Stimulated activated CD8-positive, alpha-beta memory T cell treated with anti-CD3 and anti-CD28 coated beads, Interleukin-7, amount 100 ng/mL, for 1 hour (primary cell): Measurements from ENCODE around the gene DKKL1.
"Not testable (repeated sequence)": the region's sequence is repeated elsewhere in the genome, so short reads cannot be mapped to it uniquely, and the experiment has no call there.

Experiments used
- DNase-seq, 2 donors: peaks; one replicate each; pipeline ENCODE4 v3.0.0-alpha.2; 2020; ENCODE audit warnings: low read depth in 2 of 2

The DKKL1 gene

DNA sequence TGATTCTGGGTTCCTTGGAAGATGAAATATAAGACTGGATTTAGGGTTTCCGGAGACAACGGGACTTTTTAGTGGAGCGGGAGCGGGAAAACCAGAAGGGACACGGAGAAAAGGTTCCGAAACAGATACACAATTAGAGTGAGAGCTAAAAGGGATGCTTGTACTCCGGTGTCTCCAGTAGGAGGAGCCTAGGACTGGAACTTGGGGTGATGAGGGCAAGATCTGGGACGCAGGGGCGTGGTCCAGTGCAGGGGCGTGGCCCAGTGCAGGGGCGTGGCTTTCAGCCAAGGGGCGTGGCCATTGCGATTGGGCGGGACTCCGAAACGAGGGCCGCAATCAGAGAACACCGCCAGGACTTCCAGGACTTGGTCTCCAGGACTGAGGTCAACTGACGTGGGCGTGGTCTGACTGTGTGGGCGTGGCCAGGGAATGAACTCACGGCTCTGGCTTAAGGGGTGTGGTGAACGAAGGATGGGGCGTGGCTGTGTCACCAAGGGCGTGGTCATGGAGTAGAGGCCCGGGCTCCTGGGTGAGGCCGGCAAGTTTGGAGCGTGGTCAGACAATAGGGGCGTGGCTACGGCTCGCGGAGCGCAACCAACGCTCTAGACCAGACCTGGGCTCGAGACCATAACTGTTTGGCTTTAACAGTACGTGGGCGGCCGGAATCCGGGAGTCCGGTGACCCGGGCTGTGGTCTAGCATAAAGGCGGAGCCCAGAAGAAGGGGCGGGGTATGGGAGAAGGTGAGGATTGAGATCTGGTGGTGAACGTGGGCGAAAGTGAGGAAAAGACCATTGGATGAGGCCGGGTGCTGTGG is at the start of gene DKKL1:
Gene DKKL1, plus strand, starts transcription at position 610 of the 815 bp plus-strand sequence. Its CDS starts 122 bp downstream, at position 732.
- peak; percentile 20 to 37 for DNase-seq

DNA sequence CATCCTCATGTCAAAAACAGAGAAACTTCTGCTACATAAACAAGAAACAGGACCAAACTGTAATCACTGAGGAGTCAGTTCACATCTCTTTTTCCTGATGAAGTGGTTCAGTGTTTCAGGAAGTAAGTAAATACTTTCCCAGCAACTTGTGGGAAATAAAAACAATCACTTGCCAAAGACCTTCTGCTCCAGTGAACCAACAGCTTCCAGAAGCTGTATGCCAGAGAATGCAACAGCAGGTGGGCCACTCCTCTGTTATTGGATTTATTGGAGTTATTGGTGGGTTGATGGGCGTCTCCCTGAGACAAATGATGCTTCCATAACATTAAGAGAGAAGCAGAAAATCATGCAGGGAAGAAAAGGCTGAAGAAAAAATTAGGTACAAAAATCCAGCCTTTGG is 48.6 kb upstream of the DKKL1 start:
- DNase-seq = no peak

DNA sequence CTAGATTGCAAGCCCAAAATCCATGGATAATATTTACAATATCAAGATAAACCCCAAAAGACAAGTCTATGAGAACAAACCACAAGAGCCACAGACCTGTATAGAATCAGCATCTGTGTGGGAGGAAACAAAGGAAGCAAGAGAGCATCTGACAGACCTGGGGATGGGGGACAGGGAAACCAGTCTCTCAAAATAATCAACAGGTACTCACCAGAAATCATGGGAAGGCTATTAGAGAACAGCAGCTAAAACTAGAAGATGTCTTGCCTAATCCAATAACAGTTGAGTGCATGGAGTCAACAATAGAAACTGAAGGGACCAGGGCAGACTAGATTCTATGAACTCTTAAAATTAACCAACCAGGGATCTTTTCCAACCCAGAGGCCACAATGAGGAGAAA is 47.4 kb upstream of the DKKL1 start:
- no peak for DNase-seq

DNA sequence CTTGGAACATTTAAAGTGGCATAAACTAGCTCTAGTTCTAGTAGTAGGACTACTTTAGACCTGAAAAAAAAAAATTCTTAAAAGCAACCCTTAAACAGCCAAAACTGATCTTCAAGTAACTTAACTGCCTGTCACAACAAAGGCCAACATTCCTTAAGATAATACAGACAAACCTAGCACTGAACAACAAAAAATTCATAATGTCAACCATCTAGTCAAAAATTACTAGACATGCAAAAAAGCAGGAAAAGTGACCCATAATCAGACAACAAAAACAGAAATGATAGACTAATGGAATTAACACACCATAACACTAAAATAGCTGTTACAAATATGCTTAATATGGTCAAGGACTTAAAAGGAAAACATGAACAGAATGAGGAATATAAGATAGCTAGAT is 45.4 kb upstream of the DKKL1 start:
- DNase-seq = no peak

DNA sequence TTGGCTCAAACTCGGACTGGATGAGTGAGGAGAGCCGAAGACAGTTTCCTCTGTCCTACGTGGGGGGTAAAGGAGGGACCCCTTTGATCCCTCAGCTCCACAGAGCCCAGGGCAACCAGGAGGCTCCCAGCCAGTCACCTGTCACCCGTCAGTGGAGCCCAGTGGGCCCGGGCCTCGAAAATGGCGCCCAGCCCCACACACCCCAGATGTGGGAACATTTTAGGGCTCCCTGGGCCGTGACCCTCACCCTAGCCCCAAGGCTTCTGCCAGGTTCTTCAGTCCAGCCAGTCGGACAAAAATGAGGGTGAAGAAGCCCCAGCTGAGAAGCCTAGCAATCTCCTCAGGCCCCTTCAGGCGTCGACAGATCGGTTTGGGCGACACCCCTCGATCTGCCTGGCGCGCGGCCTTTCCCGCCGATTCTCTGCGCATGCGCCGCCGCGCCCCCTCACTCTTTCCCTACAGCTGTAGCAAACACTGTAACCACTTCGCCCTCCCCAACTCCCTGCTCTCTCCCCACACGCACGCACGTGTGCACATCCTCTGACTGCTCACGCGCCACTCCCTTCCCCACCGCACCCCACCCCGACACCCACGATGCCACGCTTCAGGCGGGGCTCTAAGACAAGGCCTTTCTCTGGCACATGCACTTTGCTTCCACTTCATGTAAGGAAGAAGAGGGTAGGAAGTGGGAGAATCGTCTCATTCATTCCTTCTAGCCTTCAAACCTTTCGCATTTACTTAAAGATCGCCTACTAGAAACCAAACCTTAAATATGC is 38.7 kb upstream of the DKKL1 start, which contains the start of gene SLC6A16:
Gene SLC6A16, minus strand, starts transcription at position 391 of the 776 bp plus-strand sequence. CDS start 13,844 bp downstream, outside the sequence.
- no peak for DNase-seq

DNA sequence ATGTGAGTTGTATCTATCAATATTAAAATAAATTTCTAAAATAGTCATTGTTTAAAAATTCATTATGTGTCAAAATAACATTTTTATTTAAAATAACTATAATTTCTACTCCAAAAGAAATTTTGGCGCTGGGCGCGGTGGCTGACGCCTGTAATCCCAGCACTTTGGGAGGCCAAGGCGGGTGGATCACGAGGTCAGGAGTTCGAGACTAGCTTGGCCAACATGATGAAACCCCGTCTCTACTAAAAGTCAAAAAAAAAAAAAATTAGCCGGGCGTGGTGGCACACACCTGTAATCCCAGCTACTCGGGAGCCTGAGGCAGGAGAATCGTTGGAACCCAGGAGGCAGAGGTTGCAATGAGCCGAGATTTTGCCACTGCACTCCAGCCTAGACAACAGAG is 37.9 kb upstream of the DKKL1 start:
- not testable (repeated sequence) for DNase-seq

DNA sequence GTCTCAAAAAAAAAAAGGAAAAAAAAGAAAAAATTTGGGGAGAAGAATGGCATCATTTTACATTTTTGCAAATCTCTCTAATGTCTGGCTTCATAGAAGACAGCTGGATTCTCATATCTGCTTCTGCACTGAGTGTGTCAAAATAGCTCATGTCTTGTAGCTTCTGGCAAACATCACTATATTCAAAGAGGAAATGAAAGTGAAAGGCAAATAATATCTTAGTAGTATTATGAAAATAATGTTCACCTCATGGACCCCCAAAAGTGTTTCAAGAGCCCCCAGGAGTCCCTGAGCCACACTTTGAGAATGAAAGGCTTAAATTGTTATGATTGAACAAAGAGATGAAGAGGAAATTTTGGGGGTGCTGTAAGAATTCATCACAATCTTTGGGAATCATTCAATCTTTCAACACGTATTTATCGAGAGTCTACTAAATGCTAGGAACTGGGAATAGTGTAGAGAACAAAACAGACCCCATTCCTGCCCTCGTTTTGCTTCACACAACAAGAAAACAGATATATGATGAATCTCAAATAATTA is 37.4 kb upstream of the DKKL1 start:
- DNase-seq = no peak

DNA sequence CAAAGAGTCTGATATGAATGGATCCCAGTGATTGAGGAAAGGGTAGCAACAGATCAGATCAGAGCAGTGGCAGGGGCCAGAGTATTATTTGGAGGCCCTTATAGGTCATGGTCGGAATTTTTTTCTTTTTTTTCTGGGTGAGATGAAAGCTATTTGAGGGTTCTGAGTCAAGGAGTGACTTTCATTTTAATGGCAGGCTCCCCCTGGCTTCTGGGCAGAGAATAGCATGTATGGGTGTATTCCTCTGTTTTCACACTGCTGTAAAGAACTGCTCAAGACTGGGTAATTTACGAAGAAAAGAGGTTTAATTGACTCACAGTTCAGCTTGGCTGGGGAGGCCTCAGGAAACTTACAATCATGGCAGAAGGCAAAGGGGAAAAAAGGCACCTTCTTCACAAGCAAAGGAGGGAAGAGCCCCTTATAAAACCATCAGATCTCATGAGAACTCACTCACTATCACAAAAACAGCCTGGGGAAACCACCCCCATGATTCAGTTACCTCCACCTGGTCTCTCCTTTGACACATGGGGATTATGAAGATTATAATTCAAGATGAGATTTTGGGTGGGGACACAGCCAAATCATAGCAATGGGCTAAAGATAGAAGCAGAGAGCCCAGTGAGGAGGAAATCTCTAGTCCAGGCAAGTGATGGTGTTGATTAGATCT is 35.7 kb upstream of the DKKL1 start:
- no peak for DNase-seq

DNA sequence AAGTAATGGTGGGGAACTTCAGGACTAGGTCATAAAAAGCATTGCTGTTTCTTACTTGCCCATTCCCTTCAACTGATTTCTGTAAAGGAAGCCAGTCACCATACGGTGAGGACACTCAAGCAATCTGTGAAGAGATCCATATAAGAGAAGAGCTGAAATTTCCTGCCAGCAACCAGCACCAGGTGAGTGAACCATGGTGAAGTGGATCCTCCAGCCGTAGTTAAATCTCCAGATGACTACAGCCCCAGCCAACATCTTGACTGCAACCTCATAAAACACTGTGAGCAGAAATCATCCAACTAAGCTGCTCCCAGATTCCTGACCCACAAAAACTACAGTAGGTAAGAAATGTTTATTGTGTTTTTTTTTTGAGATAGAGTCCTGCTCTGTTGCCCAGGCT is 34.9 kb upstream of the DKKL1 start:
- DNase-seq = no peak

DNA sequence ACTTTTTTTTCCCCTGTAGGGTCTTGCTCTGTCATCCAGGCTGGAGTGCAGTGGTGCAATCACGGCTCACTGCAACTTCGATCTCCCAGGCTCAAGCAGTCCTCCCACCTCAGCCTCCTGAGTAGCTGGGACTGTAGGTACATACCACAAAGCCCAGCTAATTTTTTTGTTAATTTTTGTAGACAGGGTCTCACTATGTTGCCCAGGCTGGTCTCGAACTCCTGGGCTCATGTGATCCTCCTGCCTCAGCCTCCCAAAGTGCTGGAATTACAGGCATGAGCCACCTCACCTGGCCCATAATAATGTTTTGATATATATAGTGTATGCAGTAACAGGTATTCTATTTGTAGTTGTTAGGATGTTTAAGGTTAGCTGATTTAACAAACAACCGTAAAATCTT is 32.5 kb upstream of the DKKL1 start:
- not testable (repeated sequence) for DNase-seq

DNA sequence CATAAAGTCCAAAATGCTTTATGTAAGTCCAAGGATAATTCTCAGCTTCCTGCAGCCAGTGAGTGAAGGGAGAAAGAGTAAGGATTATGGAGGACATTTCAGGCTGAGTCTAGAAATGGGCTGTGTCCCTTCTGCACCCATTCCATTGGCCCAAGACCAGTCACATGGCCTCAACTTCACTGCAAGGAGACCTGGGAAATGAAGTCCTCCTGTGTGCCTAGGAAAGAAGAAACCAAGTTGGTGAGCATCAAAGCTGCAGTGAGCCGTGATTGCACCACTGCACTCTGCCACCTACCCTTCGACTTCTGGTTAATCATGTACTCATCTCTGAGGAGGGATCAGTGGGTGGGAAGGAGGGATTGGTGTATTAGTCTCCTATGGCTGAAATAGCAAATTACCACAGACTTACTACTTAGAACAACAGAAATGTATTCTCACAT is 32.0 kb upstream of the DKKL1 start:
- no peak for DNase-seq

DNA sequence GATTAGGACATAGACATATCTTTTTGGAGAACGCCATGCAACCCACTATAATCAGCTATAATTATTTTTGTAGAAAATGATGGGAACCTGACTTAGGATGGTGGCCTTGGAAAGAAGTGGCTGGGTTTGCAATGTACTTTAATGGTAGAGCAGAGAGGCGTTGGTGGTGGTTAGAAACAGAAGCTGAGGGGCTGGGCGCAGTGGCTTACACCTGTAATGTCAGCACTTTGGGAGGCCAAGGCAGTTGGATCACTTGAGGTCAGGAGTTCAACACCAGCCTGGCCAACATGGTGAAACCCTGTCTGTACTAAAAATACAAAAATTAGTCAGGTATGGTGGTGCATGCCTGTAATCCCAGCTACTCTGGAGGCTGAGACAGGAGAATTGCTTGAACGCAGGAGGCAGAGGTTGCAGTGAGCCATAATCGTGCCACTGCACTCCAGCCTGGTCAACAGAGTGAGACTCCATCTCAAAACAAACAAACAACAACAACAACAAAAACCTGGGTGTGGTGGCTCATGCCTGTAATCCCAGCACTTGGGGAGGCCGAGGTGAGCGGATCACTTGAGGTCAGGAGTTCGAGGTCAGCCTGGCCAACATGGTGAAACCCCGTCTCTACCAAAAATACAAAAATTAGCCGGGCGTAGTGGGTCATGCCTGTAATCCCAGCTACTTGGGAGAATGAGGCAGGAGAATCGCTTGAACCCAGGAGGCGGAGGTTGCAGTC is 30.8 kb upstream of the DKKL1 start:
- not testable (repeated sequence) for DNase-seq

DNA sequence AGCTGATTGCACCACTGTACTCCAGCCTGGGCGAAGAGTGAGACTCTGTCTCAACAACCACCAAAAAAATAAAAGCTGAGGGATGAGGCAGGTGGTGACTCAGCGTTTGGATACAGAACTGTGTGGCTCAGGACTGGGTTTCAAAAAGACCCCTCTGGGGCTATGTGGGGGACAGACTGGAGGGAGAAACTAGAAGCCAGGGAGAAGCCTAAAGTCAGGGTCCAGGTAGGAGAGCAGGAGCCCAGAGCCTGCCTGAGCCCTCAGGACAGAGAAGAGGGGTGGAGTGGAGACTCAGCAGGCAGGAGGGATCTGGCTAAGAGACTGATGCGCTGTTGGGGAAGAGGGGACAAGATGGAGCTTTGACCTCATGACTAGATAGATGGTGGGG is 30.3 kb upstream of the DKKL1 start:
- no peak for DNase-seq

DNA sequence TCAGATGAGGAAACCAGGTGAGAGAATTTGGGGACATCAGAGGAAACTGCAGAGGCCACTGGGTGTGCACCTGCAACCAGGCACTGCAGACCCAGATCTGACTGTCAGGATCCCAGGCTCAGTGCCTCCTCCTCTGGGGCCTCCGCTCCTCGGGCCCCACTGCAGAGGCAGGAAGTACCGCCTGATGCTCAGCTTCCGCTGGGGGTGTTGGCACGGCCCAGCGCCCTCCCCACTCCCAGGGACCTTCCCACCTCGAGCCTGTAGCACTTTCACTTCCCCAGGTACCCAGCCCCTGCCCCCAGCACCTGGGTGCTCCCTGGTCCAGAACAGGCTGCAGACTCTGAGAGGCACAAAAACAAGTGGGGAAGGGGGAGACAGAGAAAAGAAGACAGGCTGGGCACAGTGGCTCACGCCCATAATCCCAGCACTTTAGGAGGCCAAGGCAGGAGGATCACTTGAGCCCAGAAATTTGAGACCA is 29.8 kb upstream of the DKKL1 start:
- peak; percentile 42 to 48 for DNase-seq

DNA sequence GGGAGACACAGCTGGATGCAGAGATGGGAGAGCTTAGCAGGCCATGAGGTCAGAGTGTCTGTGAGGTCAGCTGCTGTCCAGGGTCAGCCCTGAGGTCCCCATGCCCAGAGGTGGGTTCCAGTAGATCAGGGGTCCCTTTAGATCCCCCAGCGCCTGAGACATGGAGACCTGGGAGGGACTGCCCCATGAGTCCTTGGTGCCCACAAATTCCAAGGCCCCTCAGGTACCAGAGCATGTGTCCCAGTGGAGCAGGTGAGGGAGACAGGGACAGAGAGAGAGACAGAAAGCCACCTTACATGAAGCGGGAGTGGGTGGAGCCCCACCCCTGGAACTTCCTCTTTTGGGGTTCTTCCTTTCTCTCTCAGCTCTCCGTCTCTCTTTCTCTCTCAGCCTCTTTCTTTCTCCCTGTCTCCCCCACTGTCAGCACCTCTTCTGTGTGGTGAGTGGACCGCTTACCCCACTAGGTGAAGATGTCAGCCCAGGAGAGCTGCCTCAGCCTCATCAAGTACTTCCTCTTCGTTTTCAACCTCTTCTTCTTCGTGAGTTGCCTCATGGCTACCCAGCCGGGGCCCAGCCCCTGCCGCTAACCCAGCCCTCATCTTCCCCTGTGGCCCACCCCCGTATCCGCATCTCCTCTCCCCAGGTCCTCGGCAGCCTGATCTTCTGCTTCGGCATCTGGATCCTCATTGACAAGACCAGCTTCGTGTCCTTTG is 28.4 kb upstream of the DKKL1 start, which contains the start of gene CD37:
Gene CD37, plus strand, starts transcription at position 336 of the 713 bp plus-strand sequence. Its CDS starts 135 bp downstream, at position 471.
- DNase-seq = peak in 1 of 2 donors; percentile 30

DNA sequence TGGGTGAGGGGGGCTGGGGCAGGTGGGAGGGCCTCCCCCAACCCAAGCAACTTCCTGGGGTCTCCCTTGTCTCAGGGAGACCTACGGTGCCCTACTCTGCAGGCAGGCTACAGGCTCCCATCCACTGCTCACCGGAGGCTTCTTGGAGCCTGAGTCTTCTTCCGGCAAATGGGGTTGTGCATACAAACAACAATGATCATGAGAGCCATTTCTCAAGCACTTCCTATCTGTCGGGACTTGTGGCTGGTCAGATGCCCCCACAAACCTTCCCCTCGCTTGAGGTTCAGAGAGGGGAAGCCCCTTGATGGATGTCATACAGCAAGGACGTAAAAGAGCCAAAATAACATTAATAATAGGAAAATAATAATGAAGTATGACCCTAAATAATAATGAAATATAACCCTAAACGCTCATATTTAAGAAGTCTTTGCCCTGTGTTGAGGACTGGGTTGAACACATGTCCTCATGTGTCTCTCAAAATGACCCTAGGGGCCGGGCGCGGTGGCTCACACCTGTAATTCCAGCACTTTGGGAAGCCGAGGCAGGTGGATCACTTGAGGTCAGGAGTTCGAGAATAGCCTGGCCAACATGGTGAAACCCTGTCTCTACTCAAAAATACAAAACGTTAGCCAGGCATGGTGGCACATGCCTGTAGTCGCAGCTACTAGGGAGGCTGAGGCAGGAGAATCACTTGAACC is 27.7 kb upstream of the DKKL1 start:
- no peak for DNase-seq

DNA sequence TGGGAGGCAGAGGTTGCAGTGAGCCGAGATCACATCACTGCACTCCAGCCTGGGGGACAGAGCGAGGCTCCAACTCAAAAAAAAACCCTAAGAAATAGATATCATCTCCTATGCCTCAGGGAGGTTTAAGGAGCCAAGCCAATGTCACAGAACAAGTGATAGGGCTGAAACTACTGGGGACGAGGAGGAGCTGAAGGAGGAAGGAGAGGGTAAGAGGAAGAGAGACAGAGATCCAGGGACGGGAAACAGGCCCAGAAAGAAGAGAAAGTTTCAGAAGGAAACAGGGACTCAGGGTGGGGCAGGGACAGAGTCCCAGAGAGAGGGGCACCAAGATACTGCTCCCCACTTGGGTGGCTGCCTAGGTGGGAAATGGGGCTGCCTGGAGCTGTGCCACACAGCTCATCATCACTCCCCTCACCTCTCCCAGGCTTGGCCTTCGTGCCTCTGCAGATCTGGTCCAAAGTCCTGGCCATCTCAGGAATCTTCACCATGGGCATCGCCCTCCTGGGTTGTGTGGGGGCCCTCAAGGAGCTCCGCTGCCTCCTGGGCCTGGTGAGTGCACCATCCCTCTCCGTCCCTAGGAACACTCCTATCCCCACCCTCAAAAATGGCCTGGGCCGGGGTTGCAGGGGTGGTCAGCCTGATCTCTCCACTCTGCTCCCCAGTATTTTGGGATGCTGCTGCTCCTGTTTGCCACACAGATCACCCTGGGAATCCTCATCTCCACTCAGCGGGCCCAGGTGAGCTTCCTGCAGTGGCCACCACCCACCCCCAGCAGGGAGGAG is 27.0 kb upstream of the DKKL1 start:
- no peak for DNase-seq

DNA sequence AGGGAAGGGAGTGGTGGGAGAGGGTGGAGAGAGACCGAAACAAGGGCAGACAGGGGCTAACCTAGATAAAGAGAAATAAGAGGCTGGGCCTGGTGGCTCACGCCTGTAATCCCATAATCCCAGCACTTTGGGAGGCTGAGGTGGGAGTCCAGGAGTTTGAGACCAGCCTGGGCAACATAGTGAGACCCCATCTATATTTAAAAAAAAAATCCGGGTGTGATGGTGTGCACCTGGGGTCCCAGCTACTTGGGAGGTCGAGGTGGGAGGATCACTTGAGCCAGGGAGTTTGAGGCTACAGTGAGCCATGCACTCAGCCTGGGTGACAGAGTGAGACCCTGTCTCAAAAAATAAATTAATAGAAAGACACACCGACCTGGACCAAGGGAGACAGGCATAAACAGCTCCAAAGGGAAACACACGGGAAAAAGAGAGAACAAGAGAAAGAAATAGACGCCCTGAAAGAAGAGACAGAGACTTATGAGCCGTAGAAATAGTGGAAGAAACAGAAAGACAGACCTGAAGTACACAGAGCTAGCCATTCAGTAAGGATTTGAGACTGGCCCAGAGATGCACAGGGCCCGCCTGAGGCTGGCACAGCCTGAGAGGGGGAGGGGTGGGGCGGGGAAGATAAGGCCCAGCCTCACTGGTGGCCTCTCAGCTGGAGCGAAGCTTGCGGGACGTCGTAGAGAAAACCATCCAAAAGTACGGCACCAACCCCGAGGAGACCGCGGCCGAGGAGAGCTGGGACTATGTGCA is 26.2 kb upstream of the DKKL1 start:
- no peak for DNase-seq
